HG03066 (cell line): ENCODE data around the gene SMURF1.

ENCODE experiments used
- ATAC-seq: cut with Tn5 transposase; IDR thresholded peaks from one replicate; pipeline ENCODE4 v1.9.1; 2021; ENCODE audit warnings: low read depth; ENCODE audit not compliant: unreplicated experiment

Gene SMURF1

GRCh38 chr7:99142727-99143520 lies 984 bp downstream of the SMURF1 start:
- ATAC-seq: no peak

DNA sequence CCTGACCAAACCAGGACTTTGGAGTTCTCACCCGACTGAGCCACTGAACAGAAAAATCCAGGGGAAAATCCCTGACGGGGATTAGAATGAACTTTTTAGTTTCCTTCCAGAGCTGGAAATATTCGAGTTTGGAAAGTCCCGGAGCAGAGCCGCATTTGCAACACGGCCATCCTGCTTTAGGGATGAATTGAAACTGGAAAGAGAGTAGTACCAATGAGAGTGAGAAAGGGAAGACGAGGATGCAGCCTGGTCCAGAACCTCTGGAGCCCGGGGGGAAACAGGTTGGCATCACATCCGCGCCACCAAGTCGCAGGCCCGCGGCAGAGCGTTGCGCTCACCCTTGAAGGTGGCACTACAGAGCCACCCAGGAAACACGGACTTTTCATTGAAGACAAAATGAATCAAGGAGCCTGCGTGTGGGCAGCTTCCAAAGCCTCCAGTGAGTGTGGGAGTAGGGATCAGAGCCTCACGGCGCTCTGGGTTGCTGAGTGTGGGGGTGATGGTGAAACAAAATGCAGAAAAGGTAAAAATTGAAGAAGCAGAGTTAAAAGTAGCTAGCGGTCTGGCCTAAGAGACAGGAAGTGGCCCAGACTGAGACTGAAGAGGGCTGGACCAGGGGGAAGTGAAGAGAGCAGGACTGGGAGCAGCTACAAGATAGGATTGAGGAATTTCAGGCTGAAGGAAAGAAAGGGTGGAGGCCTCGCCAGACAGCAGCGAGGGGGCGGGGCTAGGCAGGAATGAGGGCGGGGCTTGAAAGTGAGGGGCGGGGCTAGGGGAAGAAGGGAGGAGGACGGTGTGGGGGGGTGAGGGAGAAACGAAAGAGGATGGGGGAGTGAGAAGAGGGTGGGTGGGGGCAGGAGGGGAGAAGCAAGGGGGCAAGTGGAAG lies 1.8 kb downstream of the SMURF1 start:
- no peak for ATAC-seq

GRCh38 chr7:99141334-99141733 lies 2.6 kb downstream of the SMURF1 start:
- no peak for ATAC-seq

DNA sequence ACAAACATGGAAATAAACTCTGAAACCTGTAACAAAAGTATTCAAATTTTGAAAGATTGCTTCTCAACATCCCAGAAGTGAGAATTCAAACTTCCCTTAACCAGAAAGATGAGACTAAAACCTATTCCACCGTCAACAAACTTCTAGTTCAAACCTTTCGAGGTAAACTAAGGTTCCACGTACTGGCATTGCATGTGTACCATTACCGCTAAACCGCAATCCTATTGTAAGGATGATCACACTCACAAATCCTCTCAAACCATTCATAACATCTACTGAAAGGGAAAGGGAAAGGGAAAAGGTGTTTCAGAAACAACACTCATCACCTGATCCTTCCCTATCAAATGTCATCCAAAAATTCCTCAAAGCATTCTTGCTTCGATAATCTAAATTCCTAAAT lies 3.1 kb downstream of the SMURF1 start:
- no peak for ATAC-seq

- ATAC-seq: no peak
These were observed 4.9 kb downstream of the SMURF1 start for GRCh38 chr7:99139036-99139435.

DNA sequence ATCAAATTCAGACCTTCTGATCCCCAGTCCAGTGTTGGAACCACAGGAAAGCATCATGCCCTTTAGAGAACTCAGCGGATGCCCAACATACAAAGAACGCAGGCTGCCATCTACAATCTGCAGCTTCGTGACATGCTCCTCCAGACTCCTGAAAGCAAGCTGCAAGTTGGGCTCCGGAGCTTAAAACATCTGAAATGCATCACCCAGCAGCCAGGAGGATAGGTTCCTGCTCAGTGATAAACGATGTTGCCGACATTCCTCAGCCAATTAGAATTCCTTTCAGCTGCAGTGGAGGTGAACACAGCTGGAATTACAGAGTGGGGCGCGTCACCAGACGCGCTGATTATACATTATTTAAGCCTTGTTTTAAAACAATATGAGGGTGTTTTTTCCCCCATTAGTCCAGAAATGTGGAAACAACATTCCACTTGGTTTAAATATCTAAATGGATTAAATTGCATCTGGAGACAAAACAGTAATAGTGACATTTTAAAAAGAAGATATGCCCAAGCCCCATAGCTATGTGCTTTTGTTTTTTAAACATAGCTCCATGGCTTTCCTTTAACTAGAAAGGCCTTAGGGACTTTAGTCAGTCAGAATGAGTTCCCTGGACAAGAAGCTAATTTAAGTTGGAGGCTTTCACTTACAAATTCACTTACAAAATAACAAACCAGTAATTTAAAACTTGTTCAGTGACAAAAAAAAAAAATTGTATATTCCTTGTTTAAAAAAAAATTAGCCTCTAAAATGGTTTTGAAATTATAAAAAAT lies 6.3 kb downstream of the SMURF1 start:
- no peak for ATAC-seq

GRCh38 chr7:99135938-99136337 lies 8.0 kb downstream of the SMURF1 start:
- no peak for ATAC-seq

DNA sequence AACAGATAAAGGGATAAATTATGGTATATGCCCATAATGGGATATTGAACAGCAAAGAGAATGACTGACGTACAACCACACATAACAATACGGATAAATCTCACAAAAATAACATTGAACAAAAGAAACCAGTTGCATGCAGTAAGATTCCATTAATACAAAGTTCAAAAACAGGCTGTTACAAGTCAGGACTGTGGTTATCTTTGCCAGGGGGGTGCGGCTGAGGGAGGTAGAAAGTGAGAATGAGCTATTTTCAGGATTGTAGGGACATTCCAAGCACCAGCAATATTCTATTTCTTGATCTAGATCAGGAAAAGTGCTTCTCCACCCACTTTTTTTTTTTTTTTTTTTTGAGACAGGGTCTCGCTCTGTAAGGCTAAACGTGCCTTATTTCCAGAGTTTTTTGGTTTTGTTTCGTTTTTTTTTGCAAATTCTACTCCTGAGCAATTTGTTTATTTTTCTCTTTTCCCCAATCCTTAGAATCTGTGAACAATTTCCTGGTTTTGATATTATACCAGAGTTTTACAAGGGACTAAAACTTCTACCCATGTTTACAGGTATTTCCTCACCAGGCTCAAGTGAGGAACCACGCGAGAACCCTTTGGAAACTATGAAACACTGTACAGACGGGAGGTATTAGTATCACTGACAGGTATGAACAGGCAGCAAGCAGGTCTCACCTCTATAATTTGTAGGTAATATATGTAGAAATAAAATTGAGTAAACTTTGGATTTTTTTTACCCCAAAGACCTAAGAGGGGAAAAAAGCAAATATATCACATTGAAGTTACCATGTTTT lies 9.9 kb downstream of the SMURF1 start:
- no peak for ATAC-seq

GRCh38 chr7:99132595-99133321 lies 11.2 kb downstream of the SMURF1 start:
- no peak for ATAC-seq

DNA sequence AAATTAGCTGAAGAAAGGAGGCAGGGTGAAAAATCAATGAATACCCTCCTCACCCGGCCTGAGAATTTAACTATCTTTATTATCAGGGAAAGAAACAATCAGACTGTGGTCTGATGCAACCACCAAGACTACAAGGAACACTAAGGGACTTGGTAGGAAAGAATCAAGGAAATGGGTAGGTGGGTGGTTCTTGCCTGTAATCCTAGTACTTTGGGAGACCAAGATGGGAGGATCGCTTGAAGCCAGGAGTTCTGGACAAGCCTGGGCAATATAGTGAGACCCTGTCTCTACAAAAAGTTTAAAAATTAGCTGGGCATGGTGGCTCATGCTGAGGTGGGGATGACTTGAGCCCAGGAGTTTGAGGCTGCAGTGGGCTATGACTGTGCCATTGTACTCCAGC lies 12.6 kb downstream of the SMURF1 start:
- ATAC-seq: no peak

- ATAC-seq: no peak
These were observed 14.4 kb downstream of the SMURF1 start for GRCh38 chr7:99129536-99129935.

DNA sequence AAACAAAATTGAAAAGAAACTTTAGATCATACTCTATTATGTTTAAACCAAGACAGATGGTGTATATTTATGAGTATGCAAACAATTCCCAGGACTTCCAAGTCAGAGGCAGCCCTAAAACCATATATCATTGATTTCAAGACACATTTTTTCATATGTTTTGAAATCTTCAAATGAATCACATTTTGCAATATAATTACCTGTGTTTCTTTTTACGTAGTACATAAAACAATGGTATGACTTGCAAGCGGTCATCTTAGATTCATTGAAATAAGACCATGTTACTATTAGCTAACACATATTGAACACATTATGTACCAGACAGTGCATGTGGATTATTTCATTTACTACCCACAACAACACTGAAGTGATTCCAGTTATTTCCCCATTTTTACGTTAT lies 14.9 kb downstream of the SMURF1 start:
- no peak for ATAC-seq

DNA sequence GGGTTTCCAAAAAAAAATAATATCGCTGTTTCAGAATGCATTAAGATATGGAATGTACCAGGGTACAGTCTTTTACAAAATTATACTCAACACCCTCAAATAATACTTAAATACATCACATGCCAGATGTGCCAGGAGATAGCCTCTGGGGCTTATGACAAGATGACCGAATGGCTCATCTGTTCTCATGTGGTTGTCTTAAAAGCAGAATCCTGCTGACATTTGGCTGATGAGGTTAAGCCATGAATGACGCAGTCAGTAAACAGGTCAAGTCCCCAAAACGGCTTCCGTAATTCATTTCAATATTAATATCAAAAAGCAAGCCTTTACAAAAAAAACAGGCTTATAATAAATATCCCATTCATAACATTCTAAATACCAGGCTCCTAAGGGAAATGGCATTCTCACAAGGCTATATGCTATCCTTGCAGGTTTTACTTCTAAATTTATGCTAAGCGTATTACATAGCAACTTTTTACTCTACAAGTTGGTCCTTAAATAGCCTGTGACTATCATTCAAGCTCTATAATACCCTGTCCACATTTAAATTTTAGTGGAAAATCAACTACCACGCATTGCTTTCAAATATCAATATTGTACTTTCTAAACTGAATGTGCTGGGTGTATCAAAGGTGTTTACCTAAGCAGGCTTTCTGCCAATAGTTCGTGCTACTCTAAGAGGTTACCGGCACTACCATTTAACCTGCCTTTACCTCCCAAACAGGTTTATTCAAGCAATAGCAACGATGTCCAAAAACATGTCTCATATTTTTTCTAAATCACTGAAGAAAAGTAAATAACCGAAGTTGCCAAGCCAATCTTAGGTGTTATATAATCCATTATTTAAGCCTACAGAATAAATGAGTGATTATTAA lies 15.6 kb downstream of the SMURF1 start:
- no peak for ATAC-seq

DNA sequence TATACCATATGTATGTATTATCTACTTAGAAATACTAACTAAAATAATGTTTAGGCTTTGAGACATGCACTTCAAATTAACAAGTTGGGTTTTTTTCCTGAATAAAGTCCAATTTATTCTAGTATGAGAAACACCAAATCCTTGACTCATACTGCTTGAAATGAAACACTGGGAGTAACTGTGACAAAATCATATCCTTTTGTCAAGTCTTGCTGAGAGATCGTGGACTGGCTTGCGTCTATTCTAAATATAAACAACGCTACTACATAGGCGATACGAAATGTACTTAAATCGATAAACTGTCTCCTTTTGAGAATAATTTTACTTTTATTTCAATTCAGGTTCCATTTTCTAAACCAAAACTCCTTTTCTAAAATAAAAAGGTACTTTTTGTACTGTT lies 16.3 kb downstream of the SMURF1 start:
- no peak for ATAC-seq

GRCh38 chr7:99126921-99127553 lies 16.9 kb downstream of the SMURF1 start:
- no peak for ATAC-seq

GRCh38 chr7:99125505-99125865 lies 18.4 kb downstream of the SMURF1 start:
- ATAC-seq: no peak

DNA sequence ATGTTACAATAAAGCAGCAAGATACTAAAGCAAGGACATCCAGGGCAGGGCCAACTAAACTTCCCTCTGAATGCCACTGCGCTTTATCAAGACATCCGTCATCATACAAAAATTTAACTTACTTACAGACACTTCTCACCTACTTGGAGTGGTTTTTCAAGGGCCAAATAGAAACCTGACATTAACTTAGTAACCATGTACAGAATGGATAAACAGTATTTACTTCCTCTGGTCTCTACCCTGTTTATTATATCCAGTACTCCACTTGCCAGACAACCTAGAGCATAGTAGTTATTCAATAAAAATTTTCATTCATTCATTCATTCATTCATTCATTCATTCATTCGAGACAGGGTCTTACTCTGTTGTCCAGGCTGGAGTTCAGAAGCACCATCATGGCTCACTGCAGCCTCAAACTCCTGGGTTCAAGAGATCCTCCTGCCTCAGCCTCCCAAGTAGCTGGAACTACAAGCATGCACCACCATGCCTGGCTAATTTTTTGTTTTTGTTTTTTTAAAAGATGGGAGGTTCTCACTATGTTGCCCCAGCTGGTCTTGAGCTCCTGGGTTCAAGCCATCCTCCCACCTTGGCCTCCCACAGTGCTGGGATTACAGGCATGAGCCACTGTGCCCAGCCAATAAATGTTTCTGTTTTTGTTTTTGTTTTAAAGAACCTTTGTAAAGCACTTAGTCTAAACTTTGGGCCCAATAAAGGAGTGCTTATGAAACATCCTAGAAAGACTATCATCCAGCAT lies 19.0 kb downstream of the SMURF1 start:
- no peak for ATAC-seq

GRCh38 chr7:99124236-99124635 lies 19.7 kb downstream of the SMURF1 start:
- no peak for ATAC-seq
